Measurements from ENCODE around the gene ERICH6B. TPM values are rescaled to one million over a fixed set of nuclear protein-coding genes. Genes with fewer than 3 reads are reported as not detected.

The ERICH6B gene
- total and polyA plus RNA-seq, 4 donors: not detected

DNA sequence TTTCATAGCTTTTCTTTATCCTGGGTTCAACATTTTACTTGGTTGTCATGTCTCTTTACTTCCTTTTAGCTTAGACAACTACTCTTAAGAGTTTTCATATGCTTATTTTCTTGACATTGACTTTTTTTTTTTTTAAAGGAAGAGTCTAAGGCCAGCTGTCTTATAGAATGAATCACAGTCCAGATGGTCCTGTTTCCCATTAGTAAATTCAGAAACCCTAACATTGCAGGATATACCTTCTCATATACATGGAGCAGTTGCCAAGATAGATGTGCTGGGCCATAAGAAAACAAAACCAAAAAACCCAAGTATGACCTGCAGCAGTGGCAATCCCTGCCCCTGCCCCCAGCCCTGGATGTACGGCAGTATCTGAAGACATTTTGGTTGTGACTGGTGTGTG is 78.0 kb downstream of the ERICH6B start:
- 94 to 100% methylated on average over 1 of the region's 1 CpG for WGBS, 2 donors

DNA sequence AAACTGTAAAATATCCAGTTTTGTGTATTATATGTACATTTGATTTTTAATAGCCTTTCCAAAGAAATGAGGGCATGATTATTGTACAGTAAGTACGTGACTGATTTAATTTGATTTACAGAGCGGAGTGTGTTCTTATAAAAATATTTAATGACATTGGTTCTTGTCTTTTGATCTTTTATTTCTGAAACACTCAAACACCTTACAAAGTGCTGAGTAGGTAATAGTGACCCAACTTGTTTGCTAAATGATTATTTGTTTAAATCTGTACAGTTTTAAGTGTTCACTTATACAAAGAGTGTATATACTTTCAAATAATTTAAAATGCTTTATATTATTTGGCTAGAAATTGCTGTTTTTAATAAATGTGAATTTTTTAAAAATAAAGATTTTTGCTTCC is 79.3 kb downstream of the ERICH6B start:
- H3K9me3 ChIP-seq (ENCODE audit: control insufficient read depth in 4 of 4, insufficient read depth in 3 of 4, low read length in 3 of 4): no peaks in the 10 kb centered on the region
- no peak overlapping the region for H3K4me3 ChIP-seq
- TF ChIP-seq, protein P1, sequence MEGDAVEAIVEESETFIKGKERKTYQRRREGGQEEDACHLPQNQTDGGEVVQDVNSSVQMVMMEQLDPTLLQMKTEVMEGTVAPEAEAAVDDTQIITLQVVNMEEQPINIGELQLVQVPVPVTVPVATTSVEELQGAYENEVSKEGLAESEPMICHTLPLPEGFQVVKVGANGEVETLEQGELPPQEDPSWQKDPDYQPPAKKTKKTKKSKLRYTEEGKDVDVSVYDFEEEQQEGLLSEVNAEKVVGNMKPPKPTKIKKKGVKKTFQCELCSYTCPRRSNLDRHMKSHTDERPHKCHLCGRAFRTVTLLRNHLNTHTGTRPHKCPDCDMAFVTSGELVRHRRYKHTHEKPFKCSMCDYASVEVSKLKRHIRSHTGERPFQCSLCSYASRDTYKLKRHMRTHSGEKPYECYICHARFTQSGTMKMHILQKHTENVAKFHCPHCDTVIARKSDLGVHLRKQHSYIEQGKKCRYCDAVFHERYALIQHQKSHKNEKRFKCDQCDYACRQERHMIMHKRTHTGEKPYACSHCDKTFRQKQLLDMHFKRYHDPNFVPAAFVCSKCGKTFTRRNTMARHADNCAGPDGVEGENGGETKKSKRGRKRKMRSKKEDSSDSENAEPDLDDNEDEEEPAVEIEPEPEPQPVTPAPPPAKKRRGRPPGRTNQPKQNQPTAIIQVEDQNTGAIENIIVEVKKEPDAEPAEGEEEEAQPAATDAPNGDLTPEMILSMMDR (IDR thresholded peaks at IDR 0.05; ENCODE audit: control extremely low read depth, extremely low read depth): no peak
- no peaks in the 10 kb centered on the region for H3K27me3 ChIP-seq (ENCODE audit: control insufficient read depth in 3 of 3, insufficient read depth in 3 of 3, low read length in 2 of 3)
- H3K36me3 ChIP-seq (ENCODE audit: control insufficient read depth in 4 of 4, insufficient read depth in 4 of 4, low read length in 4 of 4): peaks cover 15 to 30% (median 22%) of the 10 kb centered on the region in 4 donors
- ATAC-seq (ENCODE audit: insufficient read depth, low FRiP score): no peak
- 84 to 92% methylated on average over 2 of the region's 2 CpGs for WGBS, 2 donors
- no peak overlapping the region for H3K27ac ChIP-seq (ENCODE audit: low read depth in 1 of 2, low read length in 1 of 2)
- no peaks in the 10 kb centered on the region for H3K4me1 ChIP-seq (ENCODE audit: control insufficient read depth in 5 of 5, insufficient read depth in 5 of 5, low read length in 5 of 5)
- no peak for DNase-seq
- no peak overlapping the region for H3K9ac ChIP-seq (ENCODE audit: insufficient read depth in 1 of 2, low read length in 2 of 2)

More for the DNA sequence above, 78.0 kb downstream of the ERICH6B start:
- Histone ChIP-seq H3K9ac (ENCODE audit: insufficient read depth in 1 of 2, low read length in 2 of 2) (no peak overlapping the region), H3K4me3 (no peak overlapping the region), H3K9me3 (ENCODE audit: control insufficient read depth in 4 of 4, insufficient read depth in 3 of 4, low read length in 3 of 4) (no peaks in the 10 kb centered on the region), H3K27me3 (ENCODE audit: control insufficient read depth in 3 of 3, insufficient read depth in 3 of 3, low read length in 2 of 3) (no peaks in the 10 kb centered on the region), H3K4me1 (ENCODE audit: control insufficient read depth in 5 of 5, insufficient read depth in 5 of 5, low read length in 5 of 5) (no peaks in the 10 kb centered on the region), H3K27ac (ENCODE audit: low read depth in 1 of 2, low read length in 1 of 2) (no peak overlapping the region), H3K36me3 (ENCODE audit: control insufficient read depth in 4 of 4, insufficient read depth in 4 of 4, low read length in 4 of 4) (peaks cover 14 to 25% (median 17%) of the 10 kb centered on the region in 4 donors)
- ATAC-seq (ENCODE audit: insufficient read depth, low FRiP score) (no peak), DNase-seq (no peak)
- TF ChIP-seq, protein P1 (IDR thresholded peaks at IDR 0.05; ENCODE audit: control extremely low read depth, extremely low read depth): no peak

DNA sequence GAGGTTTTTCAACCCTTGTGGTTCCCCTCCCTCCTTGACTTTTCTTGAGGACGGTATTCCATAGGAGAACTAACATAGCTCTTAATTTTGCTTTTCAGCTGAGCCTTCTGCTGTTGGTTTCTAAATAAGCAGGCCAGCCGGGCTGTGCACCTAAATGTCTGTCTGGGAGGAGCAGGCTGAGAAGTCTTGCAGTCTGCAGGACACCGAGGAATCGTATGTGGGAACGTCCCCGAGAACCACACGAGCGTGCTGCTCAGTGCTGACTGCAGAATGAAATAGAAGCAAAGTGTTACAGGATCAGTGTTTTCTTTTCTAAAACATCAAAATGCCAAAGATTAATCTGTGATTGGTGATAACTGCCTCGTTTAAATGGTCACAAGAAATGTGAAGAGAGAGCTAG is 80.9 kb downstream of the ERICH6B start:
- Histone ChIP-seq H3K27ac (ENCODE audit: low read depth in 1 of 2, low read length in 1 of 2) (no peak overlapping the region), H3K4me1 (ENCODE audit: control insufficient read depth in 5 of 5, insufficient read depth in 5 of 5, low read length in 5 of 5) (no peaks in the 10 kb centered on the region), H3K9me3 (ENCODE audit: control insufficient read depth in 4 of 4, insufficient read depth in 3 of 4, low read length in 3 of 4) (no peaks in the 10 kb centered on the region), H3K9ac (ENCODE audit: insufficient read depth in 1 of 2, low read length in 2 of 2) (no peak overlapping the region), H3K27me3 (ENCODE audit: control insufficient read depth in 3 of 3, insufficient read depth in 3 of 3, low read length in 2 of 3) (no peaks in the 10 kb centered on the region), H3K36me3 (ENCODE audit: control insufficient read depth in 4 of 4, insufficient read depth in 4 of 4, low read length in 4 of 4) (peaks cover 24 to 41% (median 28%) of the 10 kb centered on the region in 4 donors), H3K4me3 (no peak overlapping the region)
- no peak for ATAC-seq (ENCODE audit: insufficient read depth, low FRiP score)
- TF ChIP-seq, protein P1 (IDR thresholded peaks at IDR 0.05; ENCODE audit: control extremely low read depth, extremely low read depth): no peak
- WGBS, 2 donors: 91 to 93% methylated on average over 9 of the region's 9 CpGs
- DNase-seq: no peak

DNA sequence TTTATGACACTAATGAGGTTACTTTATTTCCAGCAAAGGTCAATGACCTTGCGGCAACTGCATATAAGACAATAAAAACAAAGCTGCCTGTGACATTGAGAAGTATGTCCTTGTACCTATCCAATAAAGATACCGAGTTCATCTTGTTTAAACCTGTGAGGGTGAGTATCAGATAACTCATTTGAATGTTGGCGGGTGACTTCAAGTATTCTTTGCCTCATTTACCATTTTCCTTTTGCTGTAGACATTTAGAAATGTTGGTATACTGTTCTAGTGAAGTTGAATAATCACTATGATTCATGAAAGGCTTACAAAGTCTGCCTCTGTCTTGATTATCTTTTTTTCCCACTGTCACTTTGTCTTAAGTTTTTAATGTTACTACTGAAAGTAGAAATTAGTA is 85.8 kb downstream of the ERICH6B start:
- TF ChIP-seq, protein P1 (IDR thresholded peaks at IDR 0.05; ENCODE audit: control extremely low read depth, extremely low read depth): no peak
- Histone ChIP-seq H3K9me3 (ENCODE audit: control insufficient read depth in 4 of 4, insufficient read depth in 3 of 4, low read length in 3 of 4) (no peaks in the 10 kb centered on the region), H3K4me3 (no peak overlapping the region), H3K9ac (ENCODE audit: insufficient read depth in 1 of 2, low read length in 2 of 2) (no peak overlapping the region), H3K4me1 (ENCODE audit: control insufficient read depth in 5 of 5, insufficient read depth in 5 of 5, low read length in 5 of 5) (peaks cover 0 to 11% (median 0%) of the 10 kb centered on the region in 5 donors), H3K27me3 (ENCODE audit: control insufficient read depth in 3 of 3, insufficient read depth in 3 of 3, low read length in 2 of 3) (no peaks in the 10 kb centered on the region), H3K27ac (ENCODE audit: low read depth in 1 of 2, low read length in 1 of 2) (no peak overlapping the region), H3K36me3 (ENCODE audit: control insufficient read depth in 4 of 4, insufficient read depth in 4 of 4, low read length in 4 of 4) (peaks cover 21 to 39% (median 27%) of the 10 kb centered on the region in 4 donors)
- no peak for ATAC-seq (ENCODE audit: insufficient read depth, low FRiP score)
- DNase-seq: no peak
- 89 to 93% methylated on average over 3 of the region's 3 CpGs for WGBS, 2 donors

Data from lung (tissue), 12 donors.